Measurements from ENCODE around the gene OLR1.

DNA sequence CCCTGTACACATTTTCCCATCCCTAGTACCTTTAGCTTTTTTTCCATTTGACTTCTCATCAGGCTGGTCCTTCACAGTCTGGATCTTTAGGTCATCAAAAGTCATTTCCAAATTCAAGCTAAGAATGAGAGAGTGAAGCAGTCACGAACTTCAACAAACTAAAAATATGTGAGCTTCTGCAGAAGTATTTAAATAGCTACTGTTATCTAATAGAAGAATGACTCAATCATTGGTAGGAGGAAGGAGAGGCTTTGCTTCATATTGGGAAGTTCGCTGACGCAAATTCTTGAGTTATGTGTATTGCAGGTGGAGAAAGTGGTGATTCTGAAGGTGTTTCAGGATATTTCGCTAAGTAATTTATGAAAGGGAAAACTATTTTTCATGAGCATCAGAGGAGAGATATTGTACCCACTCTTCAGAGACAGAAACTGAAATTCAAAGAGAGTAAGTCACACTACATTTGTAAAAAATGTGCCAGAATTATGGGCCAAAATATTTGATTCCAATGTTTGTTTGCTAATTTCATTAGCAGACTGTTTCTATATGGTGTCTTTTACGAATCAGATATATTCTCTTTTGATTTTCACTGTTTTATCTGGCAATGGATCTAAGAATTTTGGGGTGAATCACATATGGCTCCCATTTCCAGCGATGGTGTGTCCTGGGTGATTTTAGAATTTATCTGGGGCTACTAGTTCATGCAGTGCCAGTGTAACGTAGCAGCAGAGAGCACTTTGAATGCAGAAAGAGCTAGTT lies at the start of gene OLR1:
- TF ChIP-seq, protein P1, sequence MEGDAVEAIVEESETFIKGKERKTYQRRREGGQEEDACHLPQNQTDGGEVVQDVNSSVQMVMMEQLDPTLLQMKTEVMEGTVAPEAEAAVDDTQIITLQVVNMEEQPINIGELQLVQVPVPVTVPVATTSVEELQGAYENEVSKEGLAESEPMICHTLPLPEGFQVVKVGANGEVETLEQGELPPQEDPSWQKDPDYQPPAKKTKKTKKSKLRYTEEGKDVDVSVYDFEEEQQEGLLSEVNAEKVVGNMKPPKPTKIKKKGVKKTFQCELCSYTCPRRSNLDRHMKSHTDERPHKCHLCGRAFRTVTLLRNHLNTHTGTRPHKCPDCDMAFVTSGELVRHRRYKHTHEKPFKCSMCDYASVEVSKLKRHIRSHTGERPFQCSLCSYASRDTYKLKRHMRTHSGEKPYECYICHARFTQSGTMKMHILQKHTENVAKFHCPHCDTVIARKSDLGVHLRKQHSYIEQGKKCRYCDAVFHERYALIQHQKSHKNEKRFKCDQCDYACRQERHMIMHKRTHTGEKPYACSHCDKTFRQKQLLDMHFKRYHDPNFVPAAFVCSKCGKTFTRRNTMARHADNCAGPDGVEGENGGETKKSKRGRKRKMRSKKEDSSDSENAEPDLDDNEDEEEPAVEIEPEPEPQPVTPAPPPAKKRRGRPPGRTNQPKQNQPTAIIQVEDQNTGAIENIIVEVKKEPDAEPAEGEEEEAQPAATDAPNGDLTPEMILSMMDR (IDR thresholded peaks at IDR 0.05) = no peak
- TF ChIP-seq, protein P2, sequence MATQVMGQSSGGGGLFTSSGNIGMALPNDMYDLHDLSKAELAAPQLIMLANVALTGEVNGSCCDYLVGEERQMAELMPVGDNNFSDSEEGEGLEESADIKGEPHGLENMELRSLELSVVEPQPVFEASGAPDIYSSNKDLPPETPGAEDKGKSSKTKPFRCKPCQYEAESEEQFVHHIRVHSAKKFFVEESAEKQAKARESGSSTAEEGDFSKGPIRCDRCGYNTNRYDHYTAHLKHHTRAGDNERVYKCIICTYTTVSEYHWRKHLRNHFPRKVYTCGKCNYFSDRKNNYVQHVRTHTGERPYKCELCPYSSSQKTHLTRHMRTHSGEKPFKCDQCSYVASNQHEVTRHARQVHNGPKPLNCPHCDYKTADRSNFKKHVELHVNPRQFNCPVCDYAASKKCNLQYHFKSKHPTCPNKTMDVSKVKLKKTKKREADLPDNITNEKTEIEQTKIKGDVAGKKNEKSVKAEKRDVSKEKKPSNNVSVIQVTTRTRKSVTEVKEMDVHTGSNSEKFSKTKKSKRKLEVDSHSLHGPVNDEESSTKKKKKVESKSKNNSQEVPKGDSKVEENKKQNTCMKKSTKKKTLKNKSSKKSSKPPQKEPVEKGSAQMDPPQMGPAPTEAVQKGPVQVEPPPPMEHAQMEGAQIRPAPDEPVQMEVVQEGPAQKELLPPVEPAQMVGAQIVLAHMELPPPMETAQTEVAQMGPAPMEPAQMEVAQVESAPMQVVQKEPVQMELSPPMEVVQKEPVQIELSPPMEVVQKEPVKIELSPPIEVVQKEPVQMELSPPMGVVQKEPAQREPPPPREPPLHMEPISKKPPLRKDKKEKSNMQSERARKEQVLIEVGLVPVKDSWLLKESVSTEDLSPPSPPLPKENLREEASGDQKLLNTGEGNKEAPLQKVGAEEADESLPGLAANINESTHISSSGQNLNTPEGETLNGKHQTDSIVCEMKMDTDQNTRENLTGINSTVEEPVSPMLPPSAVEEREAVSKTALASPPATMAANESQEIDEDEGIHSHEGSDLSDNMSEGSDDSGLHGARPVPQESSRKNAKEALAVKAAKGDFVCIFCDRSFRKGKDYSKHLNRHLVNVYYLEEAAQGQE (IDR thresholded peaks at IDR 0.05; ENCODE audit: insufficient read depth in 1 of 2, low read depth in 2 of 2, low read length in 1 of 2) = no peak
- no peak for TF ChIP-seq POLR2AphosphoS5 (IDR thresholded peaks at IDR 0.05; ENCODE audit: low read depth, low read length)

Data from Panc1 (cell line).